Mesenchymal stem cell (in vitro differentiated cells and primary cell): ENCODE measurements around the gene SCN7A.

Experiments used
- DNase-seq: peaks from one replicate; pipeline ENCODE4 v3.0.0-alpha.2; 2013
- H2AFZ ChIP-seq: one replicate; pipeline ENCODE4 v1.6.1; 2013; ENCODE audit warnings: low read depth, mild to moderate bottlenecking, control low read depth, inconsistent platforms, low read length, moderate library complexity
- H2AK5ac ChIP-seq: 2 replicates; pipeline ENCODE4 v1.6.1; 2013; ENCODE audit warnings: low read length, moderate library complexity, mild to moderate bottlenecking, inconsistent platforms; ENCODE audit not compliant: severe bottlenecking
- H2BK120ac ChIP-seq: one replicate; pipeline ENCODE4 v1.6.1; 2013; ENCODE audit warnings: low read depth, mild to moderate bottlenecking, inconsistent platforms, low read length, moderate library complexity
- H2BK12ac ChIP-seq, 2 experiments: one replicate each; pipeline ENCODE4 v1.6.1; 2013; ENCODE audit warnings: inconsistent platforms in 2 of 2, low read length in 2 of 2, mild to moderate bottlenecking in 2 of 2, moderate library complexity in 2 of 2, control low read depth in 1 of 2
- H2BK15ac ChIP-seq: one replicate; pipeline ENCODE4 v1.6.1; 2013; ENCODE audit warnings: mild to moderate bottlenecking, low read depth, inconsistent platforms; ENCODE audit not compliant: poor library complexity, severe bottlenecking
- H2BK5ac ChIP-seq: 2 replicates; pipeline ENCODE4 v1.6.1; 2013; ENCODE audit warnings: low read depth, mild to moderate bottlenecking, low read length, control low read depth, inconsistent platforms; ENCODE audit not compliant: poor library complexity, severe bottlenecking
- H3K14ac ChIP-seq, 2 experiments: one replicate each; pipeline ENCODE4 v1.6.1; 2013; ENCODE audit warnings: inconsistent platforms in 2 of 2, low read length in 2 of 2, control low read depth in 1 of 2, mild to moderate bottlenecking in 1 of 2, moderate library complexity in 1 of 2
- H3K18ac ChIP-seq, 2 experiments: one replicate each; pipeline ENCODE4 v1.6.1; 2013; ENCODE audit warnings: inconsistent platforms in 2 of 2, low read length in 2 of 2, control low read depth in 1 of 2, low read depth in 1 of 2, mild to moderate bottlenecking in 1 of 2
- H3K23ac ChIP-seq, 2 experiments: one replicate each; pipeline ENCODE4 v1.6.1; 2013; ENCODE audit warnings: inconsistent platforms in 2 of 2, low read length in 2 of 2, mild to moderate bottlenecking in 2 of 2, moderate library complexity in 2 of 2, control low read depth in 1 of 2
- H3K27ac ChIP-seq: 2 replicates; pipeline ENCODE4 v1.5.1; 2013; ENCODE audit warnings: mild to moderate bottlenecking, moderate library complexity, low read length, control low read depth, inconsistent platforms; ENCODE audit not compliant: poor library complexity, severe bottlenecking
- H3K27me3 ChIP-seq, 2 experiments: 2 replicates each; pipeline versions ENCODE4 v1.6.1 to v1.7.0; 2013; ENCODE audit warnings: low read length in 2 of 2, mild to moderate bottlenecking in 2 of 2, moderate library complexity in 2 of 2, control low read depth in 1 of 2, inconsistent platforms in 1 of 2; ENCODE audit not compliant: control insufficient read depth in 1 of 2, insufficient read depth in 1 of 2
- H3K36me3 ChIP-seq, 2 experiments: 2 replicates each; pipeline versions ENCODE4 v1.6.1 to v1.7.0; 2013; ENCODE audit warnings: low read length in 2 of 2, control low read depth in 1 of 2, inconsistent platforms in 1 of 2, low read depth in 1 of 2, mild to moderate bottlenecking in 1 of 2; ENCODE audit not compliant: insufficient read depth in 2 of 2, control insufficient read depth in 1 of 2
- H3K4ac ChIP-seq, 2 experiments: one replicate each; pipeline ENCODE4 v1.6.1; 2013; ENCODE audit warnings: inconsistent platforms in 2 of 2, low read length in 2 of 2, mild to moderate bottlenecking in 2 of 2, moderate library complexity in 2 of 2, control low read depth in 1 of 2, low read depth in 1 of 2
- H3K4me1 ChIP-seq: 2 replicates; pipeline ENCODE4 v1.6.1; 2013; ENCODE audit warnings: low read depth, low read length, control low read depth; ENCODE audit not compliant: control insufficient read depth, insufficient read depth
- H3K4me2 ChIP-seq: 2 replicates; pipeline ENCODE4 v1.6.1; 2013; ENCODE audit warnings: low read length, mild to moderate bottlenecking, inconsistent platforms; ENCODE audit not compliant: poor library complexity, severe bottlenecking
- H3K4me3 ChIP-seq, 2 experiments: 2 replicates each; pipeline versions ENCODE4 v1.5.1 to v1.7.0; 2013; ENCODE audit warnings: low read length in 2 of 2, mild to moderate bottlenecking in 2 of 2, control low read depth in 1 of 2, low read depth in 1 of 2; ENCODE audit not compliant: insufficient read depth in 1 of 2
- H3K79me1 ChIP-seq: replicated peaks from 2 replicates; pipeline ENCODE4 v1.6.1; 2013; ENCODE audit warnings: mild to moderate bottlenecking, control low read depth, low read length, inconsistent platforms; ENCODE audit not compliant: poor library complexity, severe bottlenecking
- H3K9ac ChIP-seq: 2 replicates; pipeline ENCODE4 v1.7.0; 2013; ENCODE audit warnings: mild to moderate bottlenecking, low read length, moderate library complexity
- H3K9me3 ChIP-seq: 2 replicates; pipeline ENCODE4 v1.7.0; 2013; ENCODE audit warnings: mild to moderate bottlenecking, low read length; ENCODE audit not compliant: control insufficient read depth
- H4K8ac ChIP-seq: one replicate; pipeline ENCODE4 v1.6.1; 2013; ENCODE audit warnings: inconsistent platforms, mild to moderate bottlenecking, low read length, moderate library complexity
- H4K91ac ChIP-seq: one replicate; pipeline ENCODE4 v1.6.1; 2013; ENCODE audit warnings: mild to moderate bottlenecking, low read length, inconsistent platforms
- WGBS: methylation state at CpG from one replicate; pipeline ENCODE4 v1.1.7; 2013; ENCODE audit warnings: mixed read lengths; 5-methylcytosine and 5-hydroxymethylcytosine counted together

SCN7A gene

GRCh38 chr2:166454006-166454595 lies 39.9 kb downstream of the SCN7A start:
- H2BK120ac ChIP-seq = no peak overlapping the region
- no peak overlapping the region for H3K9ac ChIP-seq
- H2BK15ac ChIP-seq = no peak overlapping the region
- no peak overlapping the region for H3K27ac ChIP-seq
- no peak for DNase-seq
- no peak overlapping the region for H2BK5ac ChIP-seq
- H2AFZ ChIP-seq = no peak overlapping the region
- no peak overlapping the region for H4K91ac ChIP-seq
- no peak overlapping the region for H3K18ac ChIP-seq
- H2AK5ac ChIP-seq = no peak overlapping the region
- no peaks in the 10 kb centered on the region for H3K27me3 ChIP-seq
- H3K79me1 ChIP-seq = no peaks in the 10 kb centered on the region
- no peaks in the 10 kb centered on the region for H3K9me3 ChIP-seq
- H2BK12ac ChIP-seq = no peak overlapping the region
- H3K4ac ChIP-seq = no peak overlapping the region
- no peak overlapping the region for H3K4me3 ChIP-seq
- H3K4me2 ChIP-seq = no peak overlapping the region
- H4K8ac ChIP-seq = no peak overlapping the region
- H3K4me1 ChIP-seq = no peaks in the 10 kb centered on the region
- no peak overlapping the region for H3K14ac ChIP-seq
- H3K23ac ChIP-seq = no peak overlapping the region
- no peaks in the 10 kb centered on the region for H3K36me3 ChIP-seq
- WGBS = no CpG with 5 or more reads among the region's 2 CpGs

- no peak overlapping the region for H3K4me2 ChIP-seq
- no peak overlapping the region for H4K91ac ChIP-seq
- no peak for DNase-seq
- H3K27ac ChIP-seq = no peak overlapping the region
- H2BK15ac ChIP-seq = no peak overlapping the region
- no peak overlapping the region for H2AK5ac ChIP-seq
- no peak overlapping the region for H3K9ac ChIP-seq
- H2AFZ ChIP-seq = no peak overlapping the region
- no peak overlapping the region for H3K18ac ChIP-seq
- H3K4me1 ChIP-seq = no peaks in the 10 kb centered on the region
- no peak overlapping the region for H3K14ac ChIP-seq
- no peak overlapping the region for H2BK5ac ChIP-seq
- no peak overlapping the region for H3K4ac ChIP-seq
- H4K8ac ChIP-seq = no peak overlapping the region
- no peak overlapping the region for H3K23ac ChIP-seq
- 91% methylated on average over 1 of the region's 1 CpG for WGBS
- H3K36me3 ChIP-seq = no peaks in the 10 kb centered on the region
- no peaks in the 10 kb centered on the region for H3K27me3 ChIP-seq
- H2BK120ac ChIP-seq = no peak overlapping the region
- H3K9me3 ChIP-seq = no peaks in the 10 kb centered on the region
- H2BK12ac ChIP-seq = no peak overlapping the region
- H3K79me1 ChIP-seq = no peaks in the 10 kb centered on the region
- no peak overlapping the region for H3K4me3 ChIP-seq
Observed at GRCh38 chr2:166451468-166451867, 42.6 kb downstream of the SCN7A start.

DNA sequence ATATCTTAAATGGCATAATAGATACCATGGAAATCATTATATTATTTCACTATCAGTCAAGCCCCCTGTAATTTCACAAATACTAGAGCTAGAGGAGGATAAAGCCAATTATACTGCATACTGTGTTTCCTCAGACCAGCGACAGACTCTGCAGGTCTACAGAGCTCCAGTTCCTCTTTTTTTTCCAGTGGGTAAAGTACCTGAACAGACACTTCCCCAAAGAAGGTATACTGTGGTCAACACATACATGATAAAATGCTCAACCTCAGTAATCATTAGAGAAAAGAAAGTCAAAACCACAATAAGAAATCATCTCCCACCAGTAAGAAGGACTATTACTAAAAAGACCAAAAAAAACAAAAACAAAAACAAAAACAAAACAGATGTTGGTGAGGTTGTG lies 44.6 kb downstream of the SCN7A start:
- no peak overlapping the region for H3K9ac ChIP-seq
- no peak overlapping the region for H3K18ac ChIP-seq
- no peak overlapping the region for H4K91ac ChIP-seq
- no peaks in the 10 kb centered on the region for H3K27me3 ChIP-seq
- H3K4me2 ChIP-seq = no peak overlapping the region
- no peak overlapping the region for H2AK5ac ChIP-seq
- H3K27ac ChIP-seq = no peak overlapping the region
- no peak overlapping the region for H2BK15ac ChIP-seq
- H2BK120ac ChIP-seq = no peak overlapping the region
- 91% methylated on average over 1 of the region's 1 CpG for WGBS
- H3K4me3 ChIP-seq = no peak overlapping the region
- no peak overlapping the region for H3K23ac ChIP-seq
- DNase-seq = no peak
- no peak overlapping the region for H3K14ac ChIP-seq
- no peak overlapping the region for H2BK12ac ChIP-seq
- H3K9me3 ChIP-seq = no peaks in the 10 kb centered on the region
- no peak overlapping the region for H3K4ac ChIP-seq
- no peaks in the 10 kb centered on the region for H3K36me3 ChIP-seq
- no peak overlapping the region for H4K8ac ChIP-seq
- H3K79me1 ChIP-seq = no peaks in the 10 kb centered on the region
- no peak overlapping the region for H2AFZ ChIP-seq
- no peaks in the 10 kb centered on the region for H3K4me1 ChIP-seq
- no peak overlapping the region for H2BK5ac ChIP-seq

DNA sequence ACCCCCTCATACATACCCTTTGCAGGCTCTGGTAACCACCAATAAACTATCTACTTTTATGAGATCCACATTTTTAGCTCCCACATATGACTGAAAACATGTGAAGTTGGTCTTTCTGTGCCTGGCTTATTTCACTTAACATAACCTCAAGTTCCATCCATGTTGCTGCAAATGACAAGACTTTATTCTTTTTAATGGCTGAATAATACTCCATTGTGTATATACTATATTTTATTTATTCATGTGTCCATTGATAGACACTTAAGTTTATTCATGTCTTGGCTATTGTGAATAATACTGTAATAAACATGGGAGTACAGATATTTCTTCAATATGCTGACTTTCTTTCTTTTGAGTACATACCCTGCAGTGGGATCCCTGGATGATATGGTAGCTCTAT lies 45.9 kb downstream of the SCN7A start:
- H3K14ac ChIP-seq = no peak overlapping the region

More for the DNA sequence above, 45.9 kb downstream of the SCN7A start:
- no peak overlapping the region for H3K4me2 ChIP-seq
- H2AFZ ChIP-seq = no peak overlapping the region
- no peak overlapping the region for H4K8ac ChIP-seq
- no peaks in the 10 kb centered on the region for H3K79me1 ChIP-seq
- H2AK5ac ChIP-seq = no peak overlapping the region
- no peaks in the 10 kb centered on the region for H3K36me3 ChIP-seq
- no peak overlapping the region for H2BK15ac ChIP-seq
- H3K4ac ChIP-seq = no peak overlapping the region
- H3K9me3 ChIP-seq = no peaks in the 10 kb centered on the region
- H3K4me3 ChIP-seq = no peak overlapping the region
- H4K91ac ChIP-seq = no peak overlapping the region
- H2BK12ac ChIP-seq = no peak overlapping the region
- no peak overlapping the region for H2BK5ac ChIP-seq
- no peak overlapping the region for H3K18ac ChIP-seq
- DNase-seq = no peak
- H3K9ac ChIP-seq = no peak overlapping the region
- H2BK120ac ChIP-seq = no peak overlapping the region
- H3K27ac ChIP-seq = no peak overlapping the region
- no peaks in the 10 kb centered on the region for H3K27me3 ChIP-seq
- no peak overlapping the region for H3K23ac ChIP-seq
- no peaks in the 10 kb centered on the region for H3K4me1 ChIP-seq
